Colon (tissue), 2 donors: Measurements from ENCODE around the gene CENPB.

Experiments used
- FAIRE-seq: peaks from 2 replicates; lab custom pipeline; 2012; peaks lifted over from hg19 to GRCh38; lab: Jason Lieb, UNC
- donor health status: control.
- donor health status: control.

Gene CENPB

GRCh38 chr20:3788685-3789155 is 2.2 kb upstream of the CENPB start:
- FAIRE-seq: no peak

- FAIRE-seq: no peak
Measured at GRCh38 chr20:3787324-3788014, 929 bp upstream of the CENPB start.

GRCh38 chr20:3786126-3786484 is 435 bp downstream of the CENPB start:
- no peak for FAIRE-seq

GRCh38 chr20:3785240-3786125 is 1.1 kb downstream of the CENPB start:
- no peak for FAIRE-seq

GRCh38 chr20:3784863-3785239 is 1.7 kb downstream of the CENPB start:
- no peak for FAIRE-seq

- no peak for FAIRE-seq
Measured at GRCh38 chr20:3784216-3784853, 2.2 kb downstream of the CENPB start.

GRCh38 chr20:3783511-3784195 is 2.9 kb downstream of the CENPB start:
- FAIRE-seq: no peak

- FAIRE-seq: no peak
Measured at GRCh38 chr20:3783068-3783489, 3.5 kb downstream of the CENPB start.

GRCh38 chr20:3782597-3782996 is 3.9 kb downstream of the CENPB start:
- FAIRE-seq: no peak

GRCh38 chr20:3781153-3781910 is 5.2 kb downstream of the CENPB start, which contains the start of gene SPEF1:
TSS of gene SPEF1 (minus strand) at chr20:3781448. CDS start at chr20:3781287, 161 bp downstream.
- no peak for FAIRE-seq

- FAIRE-seq: no peak
Measured at GRCh38 chr20:3778976-3779375, 7.6 kb downstream of the CENPB start.

- FAIRE-seq: no peak
Measured at GRCh38 chr20:3777716-3778629, 8.6 kb downstream of the CENPB start.

GRCh38 chr20:3777381-3777715 is 9.2 kb downstream of the CENPB start:
- FAIRE-seq: no peak

- FAIRE-seq: no peak
Measured at GRCh38 chr20:3775457-3776108, 11.0 kb downstream of the CENPB start.

- FAIRE-seq: no peak
Measured at GRCh38 chr20:3771552-3772058, 14.9 kb downstream of the CENPB start.

- FAIRE-seq: no peak
Measured at GRCh38 chr20:3768342-3769130, 18.0 kb downstream of the CENPB start.

- peak; percentile 10 for FAIRE-seq
Measured at GRCh38 chr20:3767427-3768341, 18.9 kb downstream of the CENPB start, which contains the start of gene ADISSP. TSS of gene ADISSP (minus strand) at chr20:3767753. CDS start at chr20:3760100, 7,653 bp downstream.

GRCh38 chr20:3767110-3767426 is 19.5 kb downstream of the CENPB start:
- no peak for FAIRE-seq
